HEK293 (cell line): Measurements from ENCODE around the gene HDAC1.

Source experiments
- CTCF ChIP-seq: fragments of 450-650 bp; formaldehyde crosslinking; IDR thresholded peaks from 2 replicates; pipeline ENCODE4 v1.5.1; 2016; ENCODE audit warnings: missing biosample characterization, missing genetic modification characterization
- GFI1B ChIP-seq: fragments of 450-650 bp; formaldehyde crosslinking; IDR thresholded peaks from 2 replicates; pipeline ENCODE4 v1.5.1; 2016; ENCODE audit warnings: missing biosample characterization, missing genetic modification characterization
- GLIS2 ChIP-seq: fragments of 450-650 bp; formaldehyde crosslinking; IDR thresholded peaks from 2 replicates; pipeline ENCODE4 v1.5.1; 2016; ENCODE audit warnings: missing biosample characterization, missing genetic modification characterization
- HOXA7 ChIP-seq: sonication (generic); formaldehyde crosslinking; IDR thresholded peaks from 2 replicates; pipeline ENCODE4 v1.8.1; 2022; ENCODE audit warnings: missing genetic modification reagents, borderline replicate concordance
- HOXD13 ChIP-seq: sonication (generic); formaldehyde crosslinking; IDR thresholded peaks from 2 replicates; pipeline ENCODE4 v1.8.0; 2022; ENCODE audit warnings: missing genetic modification reagents, borderline replicate concordance
- IKZF3 ChIP-seq: fragments of 450-650 bp; IDR thresholded peaks from 2 replicates; pipeline ENCODE4 v1.5.0; 2018; ENCODE audit warnings: missing biosample characterization, mild to moderate bottlenecking, missing genetic modification characterization, moderate library complexity
- PRDM10 ChIP-seq: fragments of 450-650 bp; formaldehyde crosslinking; IDR thresholded peaks from 2 replicates; pipeline ENCODE4 v1.5.1; 2016; ENCODE audit warnings: missing biosample characterization, missing genetic modification characterization
- RBAK ChIP-seq: fragments of 450-650 bp; formaldehyde crosslinking; IDR thresholded peaks from 2 replicates; pipeline ENCODE4 v1.5.1; 2016; ENCODE audit warnings: missing biosample characterization, missing genetic modification characterization
- REPIN1 ChIP-seq: fragments of 450-650 bp; formaldehyde crosslinking; IDR thresholded peaks from 2 replicates; pipeline ENCODE4 v1.5.1; 2017; ENCODE audit warnings: missing biosample characterization, missing genetic modification characterization, low read depth
- SCRT1 ChIP-seq: fragments of 450-650 bp; formaldehyde crosslinking; IDR thresholded peaks from 2 replicates; pipeline ENCODE4 v1.5.1; 2016; ENCODE audit warnings: missing biosample characterization, missing genetic modification characterization, borderline replicate concordance
- ZBTB10 ChIP-seq: fragments of 450-650 bp; formaldehyde crosslinking; IDR thresholded peaks from 2 replicates; pipeline ENCODE4 v1.5.1; 2016; ENCODE audit warnings: missing biosample characterization, missing genetic modification characterization
- ZBTB49 ChIP-seq: fragments of 450-650 bp; formaldehyde crosslinking; IDR thresholded peaks from 2 replicates; pipeline ENCODE4 v1.5.1; 2016; ENCODE audit warnings: missing biosample characterization, missing genetic modification characterization, low read depth
- ZBTB8A ChIP-seq: fragments of 450-650 bp; formaldehyde crosslinking; IDR thresholded peaks from 2 replicates; pipeline ENCODE4 v1.5.1; 2016; ENCODE audit warnings: missing biosample characterization, missing genetic modification characterization
- ZNF157 ChIP-seq: fragments of 450-650 bp; formaldehyde crosslinking; IDR thresholded peaks from 2 replicates; pipeline ENCODE4 v1.5.1; 2016; ENCODE audit warnings: missing biosample characterization, missing genetic modification characterization
- ZNF239 ChIP-seq: fragments of 450-650 bp; formaldehyde crosslinking; IDR thresholded peaks from 2 replicates; pipeline ENCODE4 v1.5.1; 2016; ENCODE audit warnings: missing biosample characterization, missing genetic modification characterization
- ZNF248 ChIP-seq: fragments of 450-650 bp; formaldehyde crosslinking; IDR thresholded peaks from 2 replicates; pipeline ENCODE4 v1.5.1; 2017; ENCODE audit warnings: missing biosample characterization, missing genetic modification characterization
- ZNF335 ChIP-seq: fragments of 450-650 bp; formaldehyde crosslinking; conservative IDR thresholded peaks from 2 replicates; pipeline ENCODE4 v1.5.1; 2016; ENCODE audit warnings: missing biosample characterization, missing genetic modification characterization
- ZNF354C ChIP-seq: fragments of 450-650 bp; formaldehyde crosslinking; IDR thresholded peaks from 2 replicates; pipeline ENCODE4 v1.5.1; 2016; ENCODE audit warnings: missing biosample characterization, missing genetic modification characterization, low read depth, borderline replicate concordance
- ZNF362 ChIP-seq: fragments of 450-650 bp; formaldehyde crosslinking; IDR thresholded peaks from 2 replicates; pipeline ENCODE4 v1.5.1; 2016; ENCODE audit warnings: missing biosample characterization, missing genetic modification characterization
- ZNF394 ChIP-seq: fragments of 450-650 bp; formaldehyde crosslinking; IDR thresholded peaks from 2 replicates; pipeline ENCODE4 v1.5.1; 2016; ENCODE audit warnings: missing biosample characterization, missing genetic modification characterization, mild to moderate bottlenecking, moderate library complexity, borderline replicate concordance
- ZNF580 ChIP-seq: fragments of 450-650 bp; formaldehyde crosslinking; IDR thresholded peaks from 2 replicates; pipeline ENCODE4 v1.5.1; 2016; ENCODE audit warnings: missing biosample characterization, missing genetic modification characterization
- ZNF692 ChIP-seq: fragments of 450-650 bp; formaldehyde crosslinking; IDR thresholded peaks from 2 replicates; pipeline ENCODE4 v1.5.1; 2016; ENCODE audit warnings: missing biosample characterization, missing genetic modification characterization
- ZNF704 ChIP-seq: fragments of 450-650 bp; formaldehyde crosslinking; IDR thresholded peaks from 2 replicates; pipeline ENCODE4 v1.5.1; 2016; ENCODE audit warnings: missing biosample characterization, missing genetic modification characterization
- ZNF747 ChIP-seq: fragments of 450-650 bp; formaldehyde crosslinking; IDR thresholded peaks from 2 replicates; pipeline ENCODE4 v1.5.1; 2016; ENCODE audit warnings: missing biosample characterization, missing genetic modification characterization

HDAC1 gene

GRCh38 chr1:32351399-32352238 is 59.7 kb downstream of the HDAC1 start (continued):
- TF ChIP-seq ZBTB10 (tag by site-specific recombination) = no peak
- no peak for TF ChIP-seq ZNF354C (tag by site-specific recombination)
- TF ChIP-seq ZNF362 (tag by site-specific recombination) = no peak
- peak; percentile 62 for TF ChIP-seq ZBTB8A (tag by site-specific recombination)
- no peak for TF ChIP-seq HOXD13 (CRISPR knock-in tag)
- TF ChIP-seq ZNF157 (tag by site-specific recombination) = no peak
- TF ChIP-seq ZNF248 (tag by site-specific recombination) = no peak
- no peak for TF ChIP-seq GFI1B (tag by site-specific recombination)
- peak; percentile 92 for TF ChIP-seq GLIS2 (tag by site-specific recombination)
- no peak for TF ChIP-seq REPIN1 (tag by site-specific recombination)
- TF ChIP-seq ZBTB49 (tag by site-specific recombination) = no peak
- TF ChIP-seq ZNF335 (tag by site-specific recombination) = peak; percentile 87
- no peak for TF ChIP-seq ZNF580 (tag by site-specific recombination)
- TF ChIP-seq ZNF704 = no peak
- no peak for TF ChIP-seq PRDM10 (tag by site-specific recombination)
- peak; percentile 25; the same call in 1 of the 2 replicates for TF ChIP-seq ZNF692 (tag by site-specific recombination)
- TF ChIP-seq ZNF394 (tag by site-specific recombination) = no peak
- no peak for TF ChIP-seq SCRT1 (tag by site-specific recombination)
- TF ChIP-seq ZNF239 (tag by site-specific recombination) = no peak
- TF ChIP-seq RBAK = no peak
- no peak; the same call in 1 of the 2 replicates for TF ChIP-seq IKZF3 (tag by site-specific recombination)
- peak; percentile 64 for TF ChIP-seq CTCF
- no peak for TF ChIP-seq ZNF747 (tag by site-specific recombination)
- no peak for TF ChIP-seq HOXA7
